Mesenchymal stem cell (in vitro differentiated cells and primary cell): Measurements from ENCODE around the gene NANP.
"Not testable (repeated sequence)": the region's sequence is repeated elsewhere in the genome, so short reads cannot be mapped to it uniquely, and the experiment has no call there.

Experiments used
- DNase-seq: peaks from one replicate; pipeline ENCODE4 v3.0.0-alpha.2; 2013
- H2AFZ ChIP-seq: one replicate; pipeline ENCODE4 v1.6.1; 2013; ENCODE audit warnings: low read depth, mild to moderate bottlenecking, control low read depth, inconsistent platforms, low read length, moderate library complexity
- H2AK5ac ChIP-seq: 2 replicates; pipeline ENCODE4 v1.6.1; 2013; ENCODE audit warnings: low read length, moderate library complexity, mild to moderate bottlenecking, inconsistent platforms; ENCODE audit not compliant: severe bottlenecking
- H2BK120ac ChIP-seq: one replicate; pipeline ENCODE4 v1.6.1; 2013; ENCODE audit warnings: low read depth, mild to moderate bottlenecking, inconsistent platforms, low read length, moderate library complexity
- H2BK12ac ChIP-seq, 2 experiments: one replicate each; pipeline ENCODE4 v1.6.1; 2013; ENCODE audit warnings: inconsistent platforms in 2 of 2, low read length in 2 of 2, mild to moderate bottlenecking in 2 of 2, moderate library complexity in 2 of 2, control low read depth in 1 of 2
- H2BK15ac ChIP-seq: one replicate; pipeline ENCODE4 v1.6.1; 2013; ENCODE audit warnings: mild to moderate bottlenecking, low read depth, inconsistent platforms; ENCODE audit not compliant: poor library complexity, severe bottlenecking
- H2BK5ac ChIP-seq: 2 replicates; pipeline ENCODE4 v1.6.1; 2013; ENCODE audit warnings: low read depth, mild to moderate bottlenecking, low read length, control low read depth, inconsistent platforms; ENCODE audit not compliant: poor library complexity, severe bottlenecking
- H3K14ac ChIP-seq, 2 experiments: one replicate each; pipeline ENCODE4 v1.6.1; 2013; ENCODE audit warnings: inconsistent platforms in 2 of 2, low read length in 2 of 2, control low read depth in 1 of 2, mild to moderate bottlenecking in 1 of 2, moderate library complexity in 1 of 2
- H3K18ac ChIP-seq, 2 experiments: one replicate each; pipeline ENCODE4 v1.6.1; 2013; ENCODE audit warnings: inconsistent platforms in 2 of 2, low read length in 2 of 2, control low read depth in 1 of 2, low read depth in 1 of 2, mild to moderate bottlenecking in 1 of 2
- H3K23ac ChIP-seq, 2 experiments: one replicate each; pipeline ENCODE4 v1.6.1; 2013; ENCODE audit warnings: inconsistent platforms in 2 of 2, low read length in 2 of 2, mild to moderate bottlenecking in 2 of 2, moderate library complexity in 2 of 2, control low read depth in 1 of 2
- H3K27ac ChIP-seq: 2 replicates; pipeline ENCODE4 v1.5.1; 2013; ENCODE audit warnings: mild to moderate bottlenecking, moderate library complexity, low read length, control low read depth, inconsistent platforms; ENCODE audit not compliant: poor library complexity, severe bottlenecking
- H3K27me3 ChIP-seq, 2 experiments: 2 replicates each; pipeline versions ENCODE4 v1.6.1 to v1.7.0; 2013; ENCODE audit warnings: low read length in 2 of 2, mild to moderate bottlenecking in 2 of 2, moderate library complexity in 2 of 2, control low read depth in 1 of 2, inconsistent platforms in 1 of 2; ENCODE audit not compliant: control insufficient read depth in 1 of 2, insufficient read depth in 1 of 2
- H3K36me3 ChIP-seq, 2 experiments: 2 replicates each; pipeline versions ENCODE4 v1.6.1 to v1.7.0; 2013; ENCODE audit warnings: low read length in 2 of 2, control low read depth in 1 of 2, inconsistent platforms in 1 of 2, low read depth in 1 of 2, mild to moderate bottlenecking in 1 of 2; ENCODE audit not compliant: insufficient read depth in 2 of 2, control insufficient read depth in 1 of 2
- H3K4ac ChIP-seq, 2 experiments: one replicate each; pipeline ENCODE4 v1.6.1; 2013; ENCODE audit warnings: inconsistent platforms in 2 of 2, low read length in 2 of 2, mild to moderate bottlenecking in 2 of 2, moderate library complexity in 2 of 2, control low read depth in 1 of 2, low read depth in 1 of 2
- H3K4me1 ChIP-seq: 2 replicates; pipeline ENCODE4 v1.6.1; 2013; ENCODE audit warnings: low read depth, low read length, control low read depth; ENCODE audit not compliant: control insufficient read depth, insufficient read depth
- H3K4me2 ChIP-seq: 2 replicates; pipeline ENCODE4 v1.6.1; 2013; ENCODE audit warnings: low read length, mild to moderate bottlenecking, inconsistent platforms; ENCODE audit not compliant: poor library complexity, severe bottlenecking
- H3K4me3 ChIP-seq, 2 experiments: 2 replicates each; pipeline versions ENCODE4 v1.5.1 to v1.7.0; 2013; ENCODE audit warnings: low read length in 2 of 2, mild to moderate bottlenecking in 2 of 2, control low read depth in 1 of 2, low read depth in 1 of 2; ENCODE audit not compliant: insufficient read depth in 1 of 2
- H3K79me1 ChIP-seq: replicated peaks from 2 replicates; pipeline ENCODE4 v1.6.1; 2013; ENCODE audit warnings: mild to moderate bottlenecking, control low read depth, low read length, inconsistent platforms; ENCODE audit not compliant: poor library complexity, severe bottlenecking
- H3K9ac ChIP-seq: 2 replicates; pipeline ENCODE4 v1.7.0; 2013; ENCODE audit warnings: mild to moderate bottlenecking, low read length, moderate library complexity
- H3K9me3 ChIP-seq: 2 replicates; pipeline ENCODE4 v1.7.0; 2013; ENCODE audit warnings: mild to moderate bottlenecking, low read length; ENCODE audit not compliant: control insufficient read depth
- H4K8ac ChIP-seq: one replicate; pipeline ENCODE4 v1.6.1; 2013; ENCODE audit warnings: inconsistent platforms, mild to moderate bottlenecking, low read length, moderate library complexity
- H4K91ac ChIP-seq: one replicate; pipeline ENCODE4 v1.6.1; 2013; ENCODE audit warnings: mild to moderate bottlenecking, low read length, inconsistent platforms
- WGBS: methylation state at CpG from one replicate; pipeline ENCODE4 v1.1.7; 2013; ENCODE audit warnings: mixed read lengths; 5-methylcytosine and 5-hydroxymethylcytosine counted together

NANP gene

GRCh38 chr20:25602914-25603309 is 20.9 kb downstream of the NANP start:
- not testable (repeated sequence) for H3K4me1 ChIP-seq, H3K18ac ChIP-seq, H3K27me3 ChIP-seq, H2BK15ac ChIP-seq, H3K14ac ChIP-seq, H2AFZ ChIP-seq, H3K4me3 ChIP-seq, H3K23ac ChIP-seq, H3K4me2 ChIP-seq, H3K36me3 ChIP-seq, H3K27ac ChIP-seq, H3K4ac ChIP-seq, H2BK5ac ChIP-seq, H2AK5ac ChIP-seq, H2BK12ac ChIP-seq, H3K9ac ChIP-seq, H3K79me1 ChIP-seq, DNase-seq, H4K91ac ChIP-seq, H3K9me3 ChIP-seq, H4K8ac ChIP-seq, H2BK120ac ChIP-seq
- WGBS, result 99% methylated on average over 9 of the region's 9 CpGs

DNA sequence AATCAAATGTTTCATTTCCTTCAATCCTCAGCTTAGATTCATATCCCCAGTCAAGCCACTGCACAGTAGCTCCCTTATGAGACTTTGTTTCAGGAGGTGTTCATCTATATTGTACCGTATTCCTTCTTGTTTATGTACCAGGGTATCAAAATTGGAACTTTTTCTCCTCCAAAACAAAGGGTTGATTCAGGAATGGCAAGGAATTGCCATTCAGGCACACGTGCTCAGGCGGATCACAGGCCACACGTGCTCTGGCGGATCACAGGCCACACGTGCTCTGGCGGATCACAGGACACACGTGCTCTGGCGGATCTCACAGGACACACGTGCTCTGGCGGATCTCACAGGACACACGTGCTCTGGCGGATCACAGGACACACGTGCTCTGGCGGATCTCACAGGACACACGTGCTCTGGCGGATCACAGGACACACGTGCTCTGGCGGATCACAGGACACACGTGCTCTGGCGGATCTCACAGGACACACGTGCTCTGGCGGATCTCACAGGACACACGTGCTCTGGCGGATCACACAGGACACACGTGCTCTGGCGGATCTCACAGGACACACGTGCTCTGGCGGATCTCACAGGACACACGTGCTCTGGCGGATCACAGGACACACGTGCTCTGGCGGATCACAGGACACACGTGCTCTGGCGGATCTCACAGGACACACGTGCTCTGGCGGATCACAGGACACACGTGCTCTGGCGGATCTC is 21.5 kb downstream of the NANP start:
- not testable (repeated sequence) for H3K4ac ChIP-seq, H2AK5ac ChIP-seq, H2AFZ ChIP-seq, H3K4me3 ChIP-seq, H3K4me1 ChIP-seq, H2BK15ac ChIP-seq, H4K8ac ChIP-seq, H3K36me3 ChIP-seq, H3K9ac ChIP-seq, H3K18ac ChIP-seq, H3K23ac ChIP-seq, H4K91ac ChIP-seq, H3K14ac ChIP-seq, H3K79me1 ChIP-seq, H2BK12ac ChIP-seq, H3K27ac ChIP-seq, H2BK120ac ChIP-seq, H3K9me3 ChIP-seq, DNase-seq, H3K4me2 ChIP-seq, H3K27me3 ChIP-seq, H2BK5ac ChIP-seq
- 96% methylated on average over 21 of the region's 39 CpGs for WGBS

- no peak overlapping the region for H3K9ac ChIP-seq
- H3K9me3 ChIP-seq, result no peaks in the 10 kb centered on the region
- no peaks in the 10 kb centered on the region for H3K27me3 ChIP-seq
- H3K18ac ChIP-seq, result no peak overlapping the region
- H2AK5ac ChIP-seq, result no peak overlapping the region
- H2BK5ac ChIP-seq, result no peak overlapping the region
- no peak overlapping the region for H2AFZ ChIP-seq
- DNase-seq, result no peak
- WGBS, result 65% methylated on average over 2 of the region's 2 CpGs
- no peak overlapping the region for H3K23ac ChIP-seq
- H2BK12ac ChIP-seq, result no peak overlapping the region
- no peak overlapping the region for H2BK15ac ChIP-seq
- H3K4me2 ChIP-seq, result no peak overlapping the region
- no peak overlapping the region for H4K91ac ChIP-seq
- no peaks in the 10 kb centered on the region for H3K36me3 ChIP-seq
- H3K27ac ChIP-seq, result no peak overlapping the region
- no peak overlapping the region for H2BK120ac ChIP-seq
- H3K4me1 ChIP-seq, result peaks cover 5% of the 10 kb centered on the region
- no peak overlapping the region for H3K4ac ChIP-seq
- H3K4me3 ChIP-seq, result no peak overlapping the region
- H4K8ac ChIP-seq, result no peak overlapping the region
- H3K79me1 ChIP-seq, result no peaks in the 10 kb centered on the region
- no peak overlapping the region for H3K14ac ChIP-seq
Measured at GRCh38 chr20:25601659-25602058, 22.2 kb downstream of the NANP start.

DNA sequence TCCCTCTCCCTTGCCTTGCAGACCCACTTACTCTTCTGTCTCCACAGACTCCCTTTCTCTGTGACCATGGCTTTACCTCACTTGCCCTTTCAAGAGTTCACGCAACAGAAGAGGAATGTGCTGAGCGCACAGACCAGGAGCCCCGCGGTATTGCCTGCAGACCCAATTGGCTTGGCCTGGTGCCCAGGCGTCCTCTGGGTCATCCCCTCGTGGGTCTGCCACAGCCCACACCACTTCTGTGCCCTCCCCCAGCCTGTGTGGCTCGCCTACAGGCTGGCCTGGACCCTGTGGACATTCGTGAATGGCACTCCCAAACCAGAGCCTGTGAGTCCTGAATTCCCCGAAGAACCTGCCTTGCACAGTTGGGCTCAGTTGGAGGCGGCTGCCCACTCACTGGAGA is 23.2 kb downstream of the NANP start:
- DNase-seq, result peak; percentile 53

More for the DNA sequence above, 23.2 kb downstream of the NANP start:
- Histone ChIP-seq H4K91ac (no peak overlapping the region), H3K79me1 (no peaks in the 10 kb centered on the region), H4K8ac (no peak overlapping the region), H3K9me3 (no peaks in the 10 kb centered on the region), H3K4me2 (no peak overlapping the region), H3K27me3 (no peaks in the 10 kb centered on the region), H3K4me1 (peaks cover 5% of the 10 kb centered on the region), H3K18ac (no peak overlapping the region), H3K4me3 (no peak overlapping the region), H2BK120ac (no peak overlapping the region), H2BK15ac (no peak overlapping the region), H2AFZ (no peak overlapping the region), H2BK5ac (no peak overlapping the region), H3K9ac (no peak overlapping the region), H2AK5ac (no peak overlapping the region), H3K14ac (no peak overlapping the region), H2BK12ac (no peak overlapping the region), H3K23ac (no peak overlapping the region), H3K36me3 (no peaks in the 10 kb centered on the region), H3K4ac (no peak overlapping the region), H3K27ac (no peak overlapping the region)
- WGBS, result 71% methylated on average over 10 of the region's 10 CpGs
